Endothelial cell of umbilical vein (primary cell): ENCODE measurements around the gene HMG20B. TPM values are rescaled to one million over a fixed set of nuclear protein-coding genes. Genes with fewer than 3 reads are reported as not detected.

Experiments used
- BruUV-seq: library from RNA; stranded (reverse); fragments of 400-500 nt; replicated peaks from 2 replicates; lab custom pipeline; 2021; lab: Mats Ljungman, UMichigan
- CTCF ChIA-PET: fragments of 300-600, 350-600 bp; sonication (Branson Sonifier 250); formaldehyde crosslinking; loops from one replicate; lab custom pipeline; 2021; ENCODE audit warnings: antibody characterized with exemption, inconsistent platforms; lab: Charles Lee
- POLR2A ChIA-PET: fragments of 300-600, 350-600 bp; sonication (Branson Sonifier 250); formaldehyde crosslinking; loops from one replicate; lab custom pipeline; 2021; ENCODE audit warnings: antibody characterized with exemption, inconsistent platforms; lab: Charles Lee
- DNase-seq: peaks from one replicate; pipeline ENCODE4 v3.0.0-alpha.2; 2011; ENCODE audit warnings: low read depth, low spot score
- FAIRE-seq: peaks from 2 replicates; lab custom pipeline; 2011; peaks lifted over from hg19 to GRCh38; lab: Jason Lieb, UNC
- H2AFZ ChIP-seq: 2 replicates; pipeline ENCODE4 v1.6.0; 2012; ENCODE audit warnings: low read depth, low read length, control low read depth, inconsistent platforms
- H3K27ac ChIP-seq: 2 replicates; pipeline ENCODE4 v1.5.1; 2011; ENCODE audit warnings: low read depth, mild to moderate bottlenecking, control low read depth, low read length, moderate library complexity; ENCODE audit not compliant: insufficient read depth
- H3K27me3 ChIP-seq, 2 experiments: 2 replicates each; pipeline versions ENCODE4 v1.6.0 to v1.6.1; 2011; ENCODE audit warnings: low read length in 2 of 2, mixed read lengths in 1 of 2; ENCODE audit not compliant: control insufficient read depth in 2 of 2, insufficient read depth in 2 of 2
- H3K36me3 ChIP-seq, 2 experiments: 2 replicates in 1 of 2; 3 replicates in 1 of 2; pipeline ENCODE4 v1.5.1; 2011; ENCODE audit warnings: low read length in 2 of 2, mild to moderate bottlenecking in 1 of 2, moderate library complexity in 1 of 2; ENCODE audit not compliant: control insufficient read depth in 2 of 2, insufficient read depth in 2 of 2; ENCODE audit errors: extremely low read depth in 1 of 2
- H3K4me1 ChIP-seq: 3 replicates; pipeline ENCODE4 v1.5.1; 2011; ENCODE audit warnings: mild to moderate bottlenecking, low read length; ENCODE audit not compliant: control insufficient read depth, insufficient read depth; ENCODE audit errors: extremely low read depth
- H3K4me2 ChIP-seq: 2 replicates; pipeline ENCODE4 v1.6.1; 2011; ENCODE audit warnings: low read length, control low read depth, mixed read lengths; ENCODE audit not compliant: insufficient read depth
- H3K4me3 ChIP-seq, 3 experiments: fragments of 200-600 bp in 1 of 3; sonication (generic), shearing (Covaris generic) in 1 of 3; replicated peaks in 1 of 3; 2 replicates each; pipeline ENCODE4 v1.5.1; 2011 to 2016; ENCODE audit warnings: control low read depth in 3 of 3, low read length in 3 of 3, mild to moderate bottlenecking in 2 of 3, inconsistent platforms in 1 of 3, low read depth in 1 of 3, moderate library complexity in 1 of 3; ENCODE audit not compliant: insufficient read depth in 1 of 3
- H3K79me2 ChIP-seq: 2 replicates; pipeline ENCODE4 v1.6.0; 2012; ENCODE audit warnings: low read length, inconsistent platforms; ENCODE audit not compliant: control insufficient read depth, insufficient read depth
- H3K9ac ChIP-seq: replicated peaks from 2 replicates; pipeline ENCODE3; 2011; ENCODE audit warnings: low read length, control low read depth; ENCODE audit not compliant: insufficient read depth; ENCODE audit errors: extremely low read depth
- H3K9me1 ChIP-seq: replicated peaks from 3 replicates; pipeline ENCODE4 v1.6.0; 2011; ENCODE audit warnings: mild to moderate bottlenecking, low read length; ENCODE audit not compliant: control insufficient read depth, insufficient read depth; ENCODE audit errors: extremely low read depth
- H3K9me3 ChIP-seq: replicated peaks from 2 replicates; pipeline ENCODE4 v1.5.1; 2012; ENCODE audit warnings: low read length, inconsistent platforms; ENCODE audit not compliant: control insufficient read depth, insufficient read depth
- H4K20me1 ChIP-seq: replicated peaks from 2 replicates; pipeline ENCODE3; 2011; ENCODE audit warnings: mild to moderate bottlenecking, low read length; ENCODE audit not compliant: control insufficient read depth, insufficient read depth; ENCODE audit errors: extremely low read depth
- EZH2 ChIP-seq: IDR thresholded peaks from 2 replicates; pipeline ENCODE4 v1.6.1; 2012; ENCODE audit warnings: borderline replicate concordance, low read depth, mild to moderate bottlenecking, moderate library complexity, low read length, inconsistent platforms; ENCODE audit not compliant: severe bottlenecking
- FOS ChIP-seq: IDR thresholded peaks from 2 replicates; pipeline ENCODE4 v1.6.1; 2011; ENCODE audit warnings: mild to moderate bottlenecking, low read length, moderate library complexity, borderline replicate concordance; ENCODE audit not compliant: insufficient read depth
- GATA2 ChIP-seq: IDR thresholded peaks from 2 replicates; pipeline ENCODE4 v1.7.0; 2011; ENCODE audit warnings: low read depth, mild to moderate bottlenecking, moderate library complexity, mixed read lengths, low read length; ENCODE audit not compliant: insufficient read length, insufficient read depth
- JUN ChIP-seq: IDR thresholded peaks from 2 replicates; pipeline ENCODE4 v1.6.1; 2011; ENCODE audit warnings: borderline replicate concordance, low read depth; ENCODE audit not compliant: insufficient read length, insufficient read depth
- POLR2A ChIP-seq: IDR thresholded peaks from 2 replicates; pipeline ENCODE4 v1.6.1; 2012; ENCODE audit warnings: low read depth, mild to moderate bottlenecking, control low read depth, low read length
- POLR2AphosphoS5 ChIP-seq: IDR thresholded peaks from 2 replicates; pipeline ENCODE4 v1.6.1; 2012; ENCODE audit warnings: low read depth, mild to moderate bottlenecking, control low read depth, low read length, moderate library complexity; ENCODE audit not compliant: insufficient read depth
- dilution Hi-C: fragments of 300-500 bp; cut with MboI; formaldehyde crosslinking; loops from one replicate; pipeline ENCODE4 v1.15.0; 2019; ENCODE audit warnings: low sequenced_read_pairs; ENCODE audit not compliant: extremely low pct_ligation_motif_present
- intact Hi-C: fragments of 100-400 bp; cut with micrococcal nuclease; formaldehyde crosslinking; loops from one replicate; pipeline ENCODE4 v1.10.0; 2022
- polyA plus RNA-seq, 4 experiments: library from polyadenylated mRNA; depleted of rRNA in 3 of 4; stranded (reverse) in 3 of 4; unstranded in 1 of 4; fragments of >200 nt; gene quantifications; 2 replicates each; pipeline versions ENCODE4 v1.2.1 to v1.2.3, GENCODE V29; 2011 to 2012; ENCODE audit warnings: missing spikeins in 1 of 4
- total RNA-seq: library from RNA; stranded (reverse); gene quantifications from 2 replicates; pipeline ENCODE4 v1.2.3, GENCODE V29; 2021
- TF ChIP-seq, protein P1 (sequence below): IDR thresholded peaks from 2 replicates; pipeline ENCODE4 v1.6.1; 2011; ENCODE audit not compliant: insufficient read depth, insufficient read length
- TF ChIP-seq, protein P2 (sequence below), 2 donors: IDR thresholded peaks; 1 replicate in 1 of 2; 2 replicates in 1 of 2; pipeline ENCODE4 v1.5.1; 2011; ENCODE audit warnings: low read length in 2 of 2, mild to moderate bottlenecking in 2 of 2, moderate library complexity in 2 of 2, control low read depth in 1 of 2, inconsistent platforms in 1 of 2, low read depth in 1 of 2; ENCODE audit not compliant: insufficient read depth in 1 of 2; ENCODE audit errors: extremely low read depth in 1 of 2

HMG20B gene
- total and polyA plus RNA-seq, 2 donors (not counting 3 experiments of a cell fraction or from before 2014, with no cell fraction given) = 53.2 to 98.2 TPM

DNA sequence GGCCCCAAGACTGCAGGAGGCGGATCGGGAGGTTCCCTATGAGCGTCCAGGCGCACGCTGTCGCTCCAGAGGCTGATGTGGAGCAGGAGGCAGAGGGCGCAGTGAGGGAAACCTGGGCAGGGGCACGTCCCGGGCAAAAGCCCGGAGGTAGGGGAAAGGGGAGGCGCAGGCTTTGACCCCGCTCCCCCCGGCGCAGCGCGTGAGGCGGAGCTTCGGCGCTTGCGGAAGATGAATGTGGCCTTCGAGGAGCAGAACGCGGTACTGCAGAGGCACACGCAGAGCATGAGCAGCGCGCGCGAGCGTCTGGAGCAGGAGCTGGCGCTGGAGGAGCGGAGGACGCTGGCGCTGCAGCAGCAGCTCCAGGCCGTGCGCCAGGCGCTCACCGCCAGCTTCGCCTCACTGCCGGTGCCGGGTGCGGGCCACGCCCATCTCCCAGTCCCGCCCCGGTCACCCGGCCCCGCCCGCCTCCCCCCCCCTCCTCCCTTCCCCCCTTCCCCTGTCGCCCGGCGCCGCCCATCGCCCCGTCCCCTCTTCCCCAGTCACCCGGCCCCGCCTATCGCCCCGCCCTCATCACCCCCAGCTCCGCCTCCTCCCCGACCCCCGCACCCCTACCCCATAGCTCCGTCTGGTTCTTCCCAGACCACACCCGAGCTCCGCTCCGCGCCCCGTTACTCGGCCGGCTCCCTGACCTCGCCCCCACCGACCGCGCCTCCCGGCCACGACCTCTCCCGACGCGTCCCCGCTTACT is 4.1 kb downstream of the HMG20B start:
- H3K4me2 ChIP-seq = peak overlapping the region; percentile 75
- no peaks in the 10 kb centered on the region for H3K9me1 ChIP-seq
- H3K36me3 ChIP-seq = peaks cover 0 to 3% of the 10 kb centered on the region in 2 experiments
- ChIA-PET POLR2A (no interaction called here), CTCF (interaction anchor here (0.9 to 1.4 kb wide), 7 partner anchors 9 to 92 kb away, joined by 3 to 9 read pairs (median 4); partner anchors contain the start of genes GIPC3 and TBXA2R)
- H3K9ac ChIP-seq = no peak overlapping the region
- no peak overlapping the region for H3K27ac ChIP-seq
- peak overlapping the region; percentile 70 for H2AFZ ChIP-seq
- dilution Hi-C loops = no loop called here
- DNase-seq (peak; percentile 52), FAIRE-seq (peak; percentile 55)
- TF ChIP-seq, protein P1, sequence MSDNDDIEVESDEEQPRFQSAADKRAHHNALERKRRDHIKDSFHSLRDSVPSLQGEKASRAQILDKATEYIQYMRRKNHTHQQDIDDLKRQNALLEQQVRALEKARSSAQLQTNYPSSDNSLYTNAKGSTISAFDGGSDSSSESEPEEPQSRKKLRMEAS = no peak
- TF ChIP-seq GATA2 = no peak
- TF ChIP-seq POLR2AphosphoS5 = peak; percentile 60
- no peak for TF ChIP-seq FOS
- H3K4me1 ChIP-seq = peaks cover 21% of the 10 kb centered on the region
- peak overlapping the region in 2 of 3 experiments; percentile 32 to 38 for H3K4me3 ChIP-seq
- intact Hi-C loops = no loop called here
- peaks cover 2% of the 10 kb centered on the region for H3K79me2 ChIP-seq
- no peaks in the 10 kb centered on the region for H3K27me3 ChIP-seq
- no peaks in the 10 kb centered on the region for H3K9me3 ChIP-seq
- H4K20me1 ChIP-seq = no peaks in the 10 kb centered on the region
- no TSS peak for BruUV-seq

DNA sequence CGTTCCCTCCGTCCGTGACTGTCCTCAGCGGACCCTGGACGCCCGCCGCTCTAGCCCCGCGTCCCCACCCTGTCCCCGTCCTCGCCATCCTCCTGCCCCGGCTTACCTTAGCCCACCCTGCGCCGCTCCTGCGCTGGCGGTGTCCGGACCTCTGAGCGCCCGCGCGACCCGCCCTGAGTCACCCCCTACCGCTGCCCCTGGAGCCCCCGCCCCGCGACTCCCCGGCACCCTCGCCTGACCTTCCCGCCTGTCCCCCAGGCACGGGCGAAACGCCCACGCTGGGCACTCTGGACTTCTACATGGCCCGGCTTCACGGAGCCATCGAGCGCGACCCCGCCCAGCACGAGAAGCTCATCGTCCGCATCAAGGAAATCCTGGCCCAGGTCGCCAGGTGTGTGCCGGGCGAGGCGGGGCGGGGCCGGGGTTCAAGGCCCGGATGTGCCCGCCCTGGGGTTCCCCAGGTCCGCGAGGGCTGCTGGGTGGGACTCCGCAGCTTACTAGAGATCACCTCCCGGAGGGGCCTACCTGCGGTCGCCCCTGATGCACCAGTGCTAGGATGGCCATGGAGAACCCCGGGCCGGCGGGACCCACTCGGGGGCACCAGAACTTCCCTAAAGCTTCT is 5.1 kb downstream of the HMG20B start:
- BruUV-seq = no TSS peak
- POLR2A ChIA-PET = no interaction called here
- Histone ChIP-seq H3K27ac (no peak overlapping the region), H3K9me1 (no peaks in the 10 kb centered on the region), H3K79me2 (peaks cover 2% of the 10 kb centered on the region), H3K4me2 (no peak overlapping the region), H3K27me3 (no peaks in the 10 kb centered on the region), H3K4me1 (peaks cover 16% of the 10 kb centered on the region), H3K9ac (no peak overlapping the region), H3K9me3 (no peaks in the 10 kb centered on the region), H3K4me3 (no peak overlapping the region), H4K20me1 (no peaks in the 10 kb centered on the region), H2AFZ (no peak overlapping the region), H3K36me3 (peaks cover 0 to 3% of the 10 kb centered on the region in 2 experiments)
- no peak for FAIRE-seq
- CTCF ChIA-PET = interaction anchor here (0.9 to 1.4 kb wide), 5 partner anchors 8 to 44 kb away, joined by 3 to 9 read pairs (median 3); partner anchors contain the start of gene GIPC3
- dilution Hi-C loops = no loop called here
- no peak for DNase-seq
- intact Hi-C loops = no loop called here
- TF ChIP-seq FOS (no peak), POLR2A (no peak), GATA2 (no peak), EZH2 (no peak), JUN (no peak)
- TF ChIP-seq, protein P2, sequence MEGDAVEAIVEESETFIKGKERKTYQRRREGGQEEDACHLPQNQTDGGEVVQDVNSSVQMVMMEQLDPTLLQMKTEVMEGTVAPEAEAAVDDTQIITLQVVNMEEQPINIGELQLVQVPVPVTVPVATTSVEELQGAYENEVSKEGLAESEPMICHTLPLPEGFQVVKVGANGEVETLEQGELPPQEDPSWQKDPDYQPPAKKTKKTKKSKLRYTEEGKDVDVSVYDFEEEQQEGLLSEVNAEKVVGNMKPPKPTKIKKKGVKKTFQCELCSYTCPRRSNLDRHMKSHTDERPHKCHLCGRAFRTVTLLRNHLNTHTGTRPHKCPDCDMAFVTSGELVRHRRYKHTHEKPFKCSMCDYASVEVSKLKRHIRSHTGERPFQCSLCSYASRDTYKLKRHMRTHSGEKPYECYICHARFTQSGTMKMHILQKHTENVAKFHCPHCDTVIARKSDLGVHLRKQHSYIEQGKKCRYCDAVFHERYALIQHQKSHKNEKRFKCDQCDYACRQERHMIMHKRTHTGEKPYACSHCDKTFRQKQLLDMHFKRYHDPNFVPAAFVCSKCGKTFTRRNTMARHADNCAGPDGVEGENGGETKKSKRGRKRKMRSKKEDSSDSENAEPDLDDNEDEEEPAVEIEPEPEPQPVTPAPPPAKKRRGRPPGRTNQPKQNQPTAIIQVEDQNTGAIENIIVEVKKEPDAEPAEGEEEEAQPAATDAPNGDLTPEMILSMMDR (IDR thresholded peaks at IDR 0.05; ENCODE audit: extremely low read depth in 1 of 2, insufficient read depth in 1 of 2, low read depth in 1 of 2, low read length in 2 of 2) = no peak
- TF ChIP-seq, protein P1 = no peak
